Activated B cell treated with CpG ODN at 0.5 μM for 24 hours (primary cell): ENCODE results near the gene KRT31. TPM values are rescaled to one million over a fixed set of nuclear protein-coding genes. Genes with fewer than 3 reads are reported as not detected.

Experiments
- ATAC-seq: fragments of 200-7000 bp; cut with Tn5 transposase; one replicate; pipeline ENCODE4 v1.10.0; 2021; ENCODE audit warnings: low read depth, mild to moderate bottlenecking, moderate library complexity
- CTCF ChIA-PET: fragments of 350-600 bp; sonication (Branson Sonifier 250); formaldehyde crosslinking; loops from one replicate; lab custom pipeline; 2021; ENCODE audit warnings: antibody characterized with exemption; lab: Charles Lee
- POLR2A ChIA-PET: fragments of 350-600 bp; sonication (Branson Sonifier 250); formaldehyde crosslinking; loops from one replicate; lab custom pipeline; 2021; ENCODE audit warnings: antibody characterized with exemption; lab: Charles Lee
- DNase-seq: peaks from one replicate; pipeline ENCODE4 v3.0.0; 2022
- H3K27ac Mint-ChIP-seq: one replicate; pipeline ENCODE4 v1.8.0; 2020; ENCODE audit warnings: mixed read lengths
- H3K27me3 Mint-ChIP-seq: one replicate; pipeline ENCODE4 v1.8.0; 2021; ENCODE audit warnings: mixed read lengths
- H3K36me3 Mint-ChIP-seq: one replicate; pipeline ENCODE4 v1.8.0; 2021; ENCODE audit warnings: low read depth, mixed read lengths
- H3K4me1 Mint-ChIP-seq: one replicate; pipeline ENCODE4 v1.8.0; 2021; ENCODE audit warnings: mixed read lengths
- H3K4me3 Mint-ChIP-seq: one replicate; pipeline ENCODE4 v1.8.0; 2020; ENCODE audit warnings: mild to moderate bottlenecking, mixed read lengths
- H3K9me3 Mint-ChIP-seq: one replicate; pipeline ENCODE4 v1.8.0; 2020; ENCODE audit warnings: mixed read lengths
- CTCF ChIP-seq: fragments of 200-600 bp; IDR thresholded peaks from one replicate; pipeline ENCODE4 v1.8.0; 2022; ENCODE audit warnings: antibody characterized with exemption, mild to moderate bottlenecking
- intact Hi-C: fragments of 100-400 bp; cut with micrococcal nuclease; formaldehyde crosslinking; loops from one replicate; pipeline ENCODE4 v1.15.1; 2024
- total RNA-seq: library from RNA; stranded (reverse); gene quantifications from 2 replicates; pipeline ENCODE4 v1.2.3, GENCODE V29; 2022

Gene KRT31
- total RNA-seq, 1 donor from 2014 or later: not detected

- H3K9me3 Mint-ChIP-seq: peaks cover 14% of the 10 kb centered on the region
- ChIA-PET POLR2A (no interaction called here), CTCF (no interaction called here)
- ATAC-seq: no peak
- H3K27ac Mint-ChIP-seq: no peak overlapping the region
- H3K27me3 Mint-ChIP-seq: peaks cover 11% of the 10 kb centered on the region
- no peak for TF ChIP-seq CTCF
- H3K4me1 Mint-ChIP-seq: no peaks in the 10 kb centered on the region
- DNase-seq: no peak
- H3K4me3 Mint-ChIP-seq: no peak overlapping the region
- intact Hi-C loops: no loop called here
- H3K36me3 Mint-ChIP-seq: no peaks in the 10 kb centered on the region
These were observed 51.4 kb downstream of the KRT31 start for GRCh38 chr17:41345992-41346391.

Other genes starting within 250 kb of the KRT31 start
- gene KRTAP4-5, start 247.8 kb downstream of the KRT31 start, total RNA-seq: not detected in 2 replicates
- gene KRTAP4-4, start 236.9 kb downstream of the KRT31 start, total RNA-seq: not detected in 2 replicates
- gene KRTAP4-3, start 229.4 kb downstream of the KRT31 start, total RNA-seq: not detected in 2 replicates
- not detected in 2 replicates for gene KRTAP4-2, start 219.4 kb downstream of the KRT31 start, total RNA-seq
- gene KRTAP4-1, start 212.7 kb downstream of the KRT31 start, total RNA-seq: not detected in 2 replicates
- gene KRTAP9-1, start 207.7 kb downstream of the KRT31 start, total RNA-seq: not detected in 2 replicates
- gene KRTAP9-2, start 171.0 kb downstream of the KRT31 start, total RNA-seq: not detected in 2 replicates
- gene KRTAP9-3, start 165.2 kb downstream of the KRT31 start, total RNA-seq: not detected in 2 replicates
- not detected in 2 replicates for gene KRTAP9-8, start 159.6 kb downstream of the KRT31 start, total RNA-seq
- not detected in 2 replicates for gene KRTAP9-4, start 147.9 kb downstream of the KRT31 start, total RNA-seq
- not detected in 2 replicates for gene KRTAP9-9, start 142.2 kb downstream of the KRT31 start, total RNA-seq
- gene KRTAP9-6, start 132.2 kb downstream of the KRT31 start, total RNA-seq: not detected in 2 replicates
- not detected in 2 replicates for gene KRTAP9-7, start 121.9 kb downstream of the KRT31 start, total RNA-seq
- gene KRTAP29-1, start 94.8 kb downstream of the KRT31 start, total RNA-seq: not detected in 2 replicates
- not detected in 2 replicates for gene KRTAP16-1, start 88.3 kb downstream of the KRT31 start, total RNA-seq
- gene KRTAP17-1, start 81.9 kb downstream of the KRT31 start, total RNA-seq: not detected in 2 replicates
- gene KRT33A, start 46.8 kb downstream of the KRT31 start, total RNA-seq: not detected in 2 replicates
- gene KRT33B, start 27.8 kb downstream of the KRT31 start, total RNA-seq: not detected in 2 replicates
- not detected in 2 replicates for gene KRT34, start 15.3 kb downstream of the KRT31 start, total RNA-seq
- gene KRT37, start 27.0 kb upstream of the KRT31 start, total RNA-seq: not detected in 2 replicates
- not detected in 2 replicates for gene KRT38, start 43.4 kb upstream of the KRT31 start, total RNA-seq
- gene KRT32, start 69.8 kb upstream of the KRT31 start, total RNA-seq: not detected in 2 replicates
- not detected in 2 replicates for gene KRT35, start 83.5 kb upstream of the KRT31 start, total RNA-seq
- gene KRT36, start 92.3 kb upstream of the KRT31 start, total RNA-seq: not detected in 2 replicates
- gene KRT13, start 108.0 kb upstream of the KRT31 start, total RNA-seq: not detected in 2 replicates
- gene KRT15, start 121.3 kb upstream of the KRT31 start, total RNA-seq: not detected in 2 replicates
- gene KRT19, start 130.7 kb upstream of the KRT31 start, total RNA-seq: not detected in 2 replicates
- not detected in 2 replicates for gene KRT9, start 174.5 kb upstream of the KRT31 start, total RNA-seq
- not detected in 2 replicates for gene KRT14, start 189.3 kb upstream of the KRT31 start, total RNA-seq
- not detected in 2 replicates for gene KRT16, start 215.2 kb upstream of the KRT31 start, total RNA-seq
- gene KRT17, start 227.0 kb upstream of the KRT31 start, total RNA-seq: not detected in 2 replicates